Right atrium auricular region (tissue), 2 donors: Measurements from ENCODE around the gene TEX12. TPM values are rescaled to one million over a fixed set of nuclear protein-coding genes. Genes with fewer than 3 reads are reported as not detected.

Experiments
- DNase-seq: peaks from one replicate; pipeline ENCODE4 v3.0.0-alpha.2; 2019; ENCODE audit warnings: low spot score
- H3K27ac ChIP-seq, 2 donors: fragments of 200-600 bp; sonication (generic); 1 replicate in 1 of 2; 2 replicates in 1 of 2; pipeline ENCODE4 v1.5.1; 2016 to 2019
- H3K27me3 ChIP-seq, 2 donors: fragments of 200-600 bp; sonication (generic); one replicate each; pipeline versions ENCODE4 v1.5.1 to v1.6.0; 2017 to 2019
- H3K36me3 ChIP-seq: fragments of 200-600 bp; sonication (generic); one replicate; pipeline ENCODE4 v1.5.1; 2016
- H3K4me1 ChIP-seq, 2 donors: fragments of 200-600 bp; sonication (generic); one replicate each; pipeline versions ENCODE4 v1.5.1 to v1.6.0; 2017 to 2019
- H3K4me3 ChIP-seq, 2 donors: fragments of 200-600 bp; sonication (generic); 1 replicate in 1 of 2; 2 replicates in 1 of 2; pipeline ENCODE4 v1.5.1; 2017 to 2019; ENCODE audit warnings: mild to moderate bottlenecking in 1 of 2, moderate library complexity in 1 of 2
- H3K9me3 ChIP-seq, 2 donors: fragments of 200-600 bp; sonication (generic); one replicate each; pipeline ENCODE4 v1.5.1; 2019
- total RNA-seq, 2 donors: library from RNA; depleted of rRNA; stranded (reverse); fragments of >200 nt; gene quantifications; one replicate each; pipeline ENCODE4 v1.1.0, GENCODE V29; 2016
- TF ChIP-seq, protein P1 (sequence below), 2 donors: fragments of 200-600 bp; sonication (generic); IDR thresholded peaks; one replicate each; pipeline ENCODE4 v1.5.1; 2019; ENCODE audit warnings: antibody characterized with exemption in 2 of 2

The TEX12 gene
- total RNA-seq, 2 donors from 2014 or later = not detected

DNA sequence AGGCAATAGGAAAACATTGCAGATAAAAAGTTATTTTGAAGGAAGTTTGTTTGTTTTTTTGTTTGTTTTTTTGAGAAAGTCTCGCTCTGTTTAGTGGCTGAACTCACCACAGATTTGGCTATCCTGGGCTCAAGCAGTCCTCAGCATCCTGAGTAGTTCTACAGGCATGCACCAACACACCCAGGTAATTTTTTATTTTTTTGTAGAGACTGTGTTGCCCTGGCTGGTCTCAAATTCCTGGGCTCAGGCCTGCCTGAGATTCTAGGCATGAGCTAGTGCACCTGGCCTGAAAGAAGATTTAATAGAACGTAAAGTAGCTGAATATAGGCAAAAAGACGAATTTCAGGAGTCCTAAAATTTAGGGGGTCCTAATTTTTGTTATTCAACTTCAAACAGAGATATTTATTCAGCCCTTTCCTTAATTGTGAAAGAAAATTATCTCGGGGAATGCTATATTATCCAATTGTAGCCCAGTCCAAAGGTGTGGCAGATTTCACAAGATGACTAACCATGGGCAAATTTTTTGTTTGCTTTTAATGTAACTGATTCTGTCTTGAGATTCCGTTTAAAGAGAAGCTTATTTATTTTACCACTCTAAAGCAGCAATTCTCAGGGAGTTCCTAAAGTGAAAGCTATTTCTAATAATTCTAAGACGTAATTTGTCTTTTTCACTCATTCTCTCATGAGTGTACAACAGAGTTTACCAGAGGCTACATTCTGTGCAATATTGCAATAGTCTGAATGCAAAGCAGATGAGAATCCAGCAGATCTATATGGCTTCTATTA lies 4.2 kb upstream of the TEX12 start:
- TF ChIP-seq, protein P1, sequence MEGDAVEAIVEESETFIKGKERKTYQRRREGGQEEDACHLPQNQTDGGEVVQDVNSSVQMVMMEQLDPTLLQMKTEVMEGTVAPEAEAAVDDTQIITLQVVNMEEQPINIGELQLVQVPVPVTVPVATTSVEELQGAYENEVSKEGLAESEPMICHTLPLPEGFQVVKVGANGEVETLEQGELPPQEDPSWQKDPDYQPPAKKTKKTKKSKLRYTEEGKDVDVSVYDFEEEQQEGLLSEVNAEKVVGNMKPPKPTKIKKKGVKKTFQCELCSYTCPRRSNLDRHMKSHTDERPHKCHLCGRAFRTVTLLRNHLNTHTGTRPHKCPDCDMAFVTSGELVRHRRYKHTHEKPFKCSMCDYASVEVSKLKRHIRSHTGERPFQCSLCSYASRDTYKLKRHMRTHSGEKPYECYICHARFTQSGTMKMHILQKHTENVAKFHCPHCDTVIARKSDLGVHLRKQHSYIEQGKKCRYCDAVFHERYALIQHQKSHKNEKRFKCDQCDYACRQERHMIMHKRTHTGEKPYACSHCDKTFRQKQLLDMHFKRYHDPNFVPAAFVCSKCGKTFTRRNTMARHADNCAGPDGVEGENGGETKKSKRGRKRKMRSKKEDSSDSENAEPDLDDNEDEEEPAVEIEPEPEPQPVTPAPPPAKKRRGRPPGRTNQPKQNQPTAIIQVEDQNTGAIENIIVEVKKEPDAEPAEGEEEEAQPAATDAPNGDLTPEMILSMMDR (IDR thresholded peaks at IDR 0.05) = no peak
- Histone ChIP-seq H3K27ac (no peak overlapping the region), H3K9me3 (no peaks in the 10 kb centered on the region), H3K36me3 (no peaks in the 10 kb centered on the region), H3K4me3 (peak overlapping the region in 1 of 2 donors; percentile 29), H3K27me3 (no peaks in the 10 kb centered on the region), H3K4me1 (peaks cover 0 to 8% of the 10 kb centered on the region in 2 donors)
- no peak for DNase-seq

DNA sequence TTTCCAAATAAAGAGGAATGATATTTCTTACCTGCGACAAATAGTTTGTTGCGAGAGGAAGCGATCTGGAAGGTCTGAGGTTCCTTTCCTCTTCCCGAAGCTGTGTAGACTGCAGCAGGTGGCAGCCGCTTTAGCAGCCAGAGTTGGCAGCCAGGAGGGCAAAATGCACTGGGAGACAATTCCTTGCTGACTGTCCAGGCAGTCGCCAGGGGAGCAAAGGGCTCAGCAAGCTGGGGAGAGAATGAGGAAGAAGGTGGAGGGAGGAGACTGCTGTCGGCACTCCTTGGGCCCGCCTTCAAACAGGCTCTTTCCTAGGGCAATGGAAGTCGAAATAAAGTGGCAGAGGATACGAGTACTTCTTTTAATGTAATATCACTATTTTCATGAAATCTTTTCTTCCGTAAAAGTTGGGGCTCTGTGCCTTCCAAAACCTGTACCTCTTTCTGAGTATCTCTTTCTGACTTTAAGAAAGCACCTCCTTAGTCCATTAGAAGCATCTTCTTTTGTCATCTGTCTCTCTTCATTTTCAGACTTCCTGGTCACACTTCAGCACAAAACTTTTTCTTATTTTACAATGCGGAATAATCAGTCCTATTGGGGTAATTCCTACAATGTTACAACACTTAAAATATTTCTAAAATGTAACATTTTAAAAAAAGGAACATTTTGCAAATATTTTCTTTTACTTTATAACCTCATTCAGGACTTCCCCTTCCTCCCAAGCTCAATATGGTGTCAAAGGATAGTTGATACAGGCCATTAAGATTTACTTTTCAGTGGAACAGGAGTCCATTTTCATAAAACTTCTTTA lies 3.1 kb upstream of the TEX12 start, which contains the start of gene IL18:
Gene IL18, minus strand, starts transcription at position 220 of the 811 bp plus-strand sequence. CDS start 9,041 bp downstream, outside the sequence.
- peak within 1 kb of the TSS in 1 of 2 donors; percentile 29 for H3K4me3 ChIP-seq
- no peaks in the 10 kb centered on the region for H3K27me3 ChIP-seq
- TF ChIP-seq, protein P1 (IDR thresholded peaks at IDR 0.05) = no peak
- no peak within 1 kb of the TSS for H3K27ac ChIP-seq
- no peaks in the 10 kb centered on the region for H3K9me3 ChIP-seq
- peaks cover 0 to 8% of the 10 kb centered on the region in 2 donors for H3K4me1 ChIP-seq
- H3K36me3 ChIP-seq = no peaks in the 10 kb centered on the region
- no peak for DNase-seq

DNA sequence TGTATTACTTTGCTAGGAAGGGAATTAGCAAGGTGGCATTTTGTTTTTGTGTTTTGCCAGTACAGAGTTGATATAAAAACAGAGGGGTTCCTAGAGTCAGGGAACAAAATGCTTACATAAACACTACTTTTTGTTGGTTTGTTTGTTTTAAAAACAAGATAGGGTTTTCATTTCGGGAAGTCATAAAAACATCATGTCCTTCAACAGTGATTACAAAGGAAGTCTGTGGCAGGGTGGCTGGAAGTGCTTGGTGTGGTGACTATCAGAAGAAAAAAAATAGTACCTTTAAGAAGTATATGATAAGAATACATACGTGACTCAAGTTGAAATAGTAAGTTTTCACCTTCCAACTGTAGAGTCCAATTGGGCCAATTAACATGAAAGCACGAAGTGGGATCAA lies 2.1 kb upstream of the TEX12 start:
- Histone ChIP-seq H3K9me3 (no peaks in the 10 kb centered on the region), H3K27ac (no peak overlapping the region), H3K27me3 (no peaks in the 10 kb centered on the region), H3K4me1 (peaks cover 0 to 8% of the 10 kb centered on the region in 2 donors), H3K4me3 (no peak overlapping the region), H3K36me3 (no peaks in the 10 kb centered on the region)
- TF ChIP-seq, protein P1 (IDR thresholded peaks at IDR 0.05) = no peak
- no peak for DNase-seq

DNA sequence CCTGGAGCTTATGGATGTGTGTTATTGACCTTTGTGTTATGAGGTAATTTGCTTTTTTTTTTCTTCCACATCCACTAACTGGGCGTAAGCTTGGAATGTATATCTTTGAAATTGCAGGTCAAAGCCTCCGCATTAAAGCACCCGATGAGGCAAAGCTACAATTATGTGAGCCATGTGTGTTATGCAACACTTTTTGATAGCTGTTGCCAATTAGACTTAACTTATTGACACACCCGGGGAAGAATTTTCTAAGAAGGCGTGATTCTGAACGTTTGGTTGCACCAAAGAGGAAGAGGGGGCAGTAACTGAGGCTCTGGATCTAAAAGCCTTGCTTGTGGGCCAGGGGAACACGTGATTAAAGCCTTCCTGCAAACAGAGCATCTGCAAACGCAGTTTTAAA lies 610 bp upstream of the TEX12 start:
- TF ChIP-seq, protein P1 (IDR thresholded peaks at IDR 0.05) = no peak
- H3K36me3 ChIP-seq = no peaks in the 10 kb centered on the region
- H3K4me3 ChIP-seq = no peak overlapping the region
- no peaks in the 10 kb centered on the region for H3K27me3 ChIP-seq
- H3K27ac ChIP-seq = no peak overlapping the region
- no peak for DNase-seq
- no peaks in the 10 kb centered on the region for H3K9me3 ChIP-seq
- H3K4me1 ChIP-seq = peaks cover 0 to 8% of the 10 kb centered on the region in 2 donors

DNA sequence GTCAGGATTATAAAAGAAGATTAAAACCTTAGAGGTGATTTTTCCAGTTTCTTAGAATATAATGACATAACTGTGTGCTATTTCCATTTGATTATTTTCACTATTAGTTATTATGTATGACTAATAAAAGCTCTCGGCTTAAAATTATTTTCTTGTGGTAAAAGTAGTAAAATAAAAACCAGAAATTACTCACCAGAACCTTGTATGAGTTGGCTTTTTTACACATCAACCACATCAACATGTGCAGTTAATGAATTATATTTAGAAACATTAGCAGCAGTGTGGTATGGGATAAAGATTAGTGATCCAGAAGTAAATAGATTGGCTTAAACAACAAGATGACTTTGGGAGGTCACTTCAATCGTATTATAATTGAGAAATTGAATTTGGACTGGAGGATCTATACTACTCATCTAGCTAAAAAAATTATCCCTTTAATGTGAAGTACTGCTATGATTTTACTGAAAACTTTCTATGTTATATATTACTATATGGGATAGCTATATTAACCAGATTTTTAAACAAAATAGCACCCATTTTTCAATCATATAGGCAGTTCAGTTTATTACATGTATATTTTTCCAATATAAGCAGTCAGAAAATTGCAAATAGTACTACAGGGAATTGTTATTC lies 5.3 kb downstream of the TEX12 start:
- Histone ChIP-seq H3K9me3 (no peaks in the 10 kb centered on the region), H3K4me1 (peaks cover 0 to 11% of the 10 kb centered on the region in 2 donors), H3K4me3 (no peak overlapping the region), H3K27ac (peak overlapping the region; percentile 33 to 86), H3K27me3 (no peaks in the 10 kb centered on the region), H3K36me3 (no peaks in the 10 kb centered on the region)
- TF ChIP-seq, protein P1 (IDR thresholded peaks at IDR 0.05) = no peak
- no peak for DNase-seq
